HepG2 (cell line): ENCODE data around the gene MED13L. TPM values are rescaled to one million over a fixed set of nuclear protein-coding genes. Genes with fewer than 3 reads are reported as not detected.

Experiments
- ELF1 ChIP-seq: sonication (generic); formaldehyde crosslinking; IDR thresholded peaks from 2 replicates; pipeline ENCODE4 v1.4.0; 2020; ENCODE audit warnings: missing genetic modification reagents
- FOXO1 ChIP-seq: sonication (generic); formaldehyde crosslinking; IDR thresholded peaks from 2 replicates; pipeline ENCODE4 v1.4.0; 2020; ENCODE audit warnings: missing genetic modification reagents
- NR2C2 ChIP-seq: sonication (generic); formaldehyde crosslinking; IDR thresholded peaks from 2 replicates; pipeline ENCODE4 v1.4.0; 2020; ENCODE audit warnings: missing genetic modification reagents, mild to moderate bottlenecking, moderate library complexity, borderline replicate concordance
- NR2F6 ChIP-seq, 2 experiments: IDR thresholded peaks; 2 replicates each; pipeline ENCODE4 v1.6.1; 2016; ENCODE audit warnings: antibody characterized with exemption in 1 of 2, mild to moderate bottlenecking in 1 of 2
- POGZ ChIP-seq: sonication (generic); formaldehyde crosslinking; IDR thresholded peaks from 2 replicates; pipeline ENCODE4 v1.4.0; 2020; ENCODE audit warnings: mild to moderate bottlenecking, missing genetic modification reagents
- RFXANK ChIP-seq: IDR thresholded peaks from 2 replicates; pipeline ENCODE4 v1.6.1; 2016
- SOX13 ChIP-seq, 3 experiments: fragments of 450-650 bp in 1 of 3; sonication (generic) in 1 of 3; formaldehyde crosslinking in 1 of 3; IDR thresholded peaks in 2 of 3; conservative IDR thresholded peaks in 1 of 3; 2 replicates each; pipeline versions ENCODE4 v1.5.0 to v1.6.1; 2016 to 2020; ENCODE audit warnings: antibody characterized with exemption in 1 of 3, mild to moderate bottlenecking in 1 of 3, missing compliant biosample characterization in 1 of 3, missing genetic modification reagents in 1 of 3, moderate library complexity in 1 of 3
- SOX6 ChIP-seq, 2 experiments: fragments of 450-650 bp in 1 of 2; sonication (generic) in 1 of 2; formaldehyde crosslinking in 1 of 2; IDR thresholded peaks; 2 replicates each; pipeline versions ENCODE4 v1.4.0 to v1.6.1; 2017 to 2020; ENCODE audit warnings: antibody characterized with exemption in 1 of 2, mild to moderate bottlenecking in 1 of 2, missing genetic modification reagents in 1 of 2
- SRSF9 ChIP-seq: fragments of 200-400 bp; formaldehyde crosslinking; IDR thresholded peaks from 2 replicates; pipeline ENCODE4 v1.6.1; 2018; ENCODE audit warnings: borderline replicate concordance, mild to moderate bottlenecking, low read depth, low read length; ENCODE audit not compliant: insufficient read depth, poor library complexity, severe bottlenecking
- STAT5B ChIP-seq: sonication (generic); formaldehyde crosslinking; IDR thresholded peaks from 2 replicates; pipeline ENCODE4 v1.4.0; 2020; ENCODE audit warnings: missing genetic modification reagents
- ZNF7 ChIP-seq: IDR thresholded peaks from 2 replicates; pipeline ENCODE4 v1.6.1; 2016; ENCODE audit warnings: missing biosample characterization, missing genetic modification reagents
- polyA plus RNA-seq, 8 experiments: library from polyadenylated mRNA; depleted of rRNA in 3 of 8; stranded (reverse) in 7 of 8; unstranded in 1 of 8; fragments of >200 nt; fragmentation: Illumina TruSeq in 4 of 8; extraction: Trizol in 4 of 8; gene quantifications; 2 replicates each; pipeline versions ENCODE4 v1.2.1 to v1.2.3, GENCODE V29; 2011 to 2016; ENCODE audit warnings: low read depth in 4 of 8, missing spikeins in 1 of 8, mixed read lengths in 1 of 8; ENCODE audit not compliant: insufficient read depth in 1 of 8
- total RNA-seq, 5 experiments: library from RNA; depleted of rRNA; stranded (reverse); fragments of >200 nt; fragmentation: Illumina TruSeq; extraction: Trizol; gene quantifications; 2 replicates each; pipeline ENCODE4 v1.2.3, GENCODE V29; 2016; ENCODE audit warnings: low read depth in 1 of 5
- TF ChIP-seq, protein P1 (sequence below): sonication (generic); formaldehyde crosslinking; IDR thresholded peaks from 2 replicates; pipeline ENCODE4 v1.4.0; 2020; ENCODE audit warnings: missing genetic modification reagents
- TF ChIP-seq, protein P2 (sequence below): sonication (generic); formaldehyde crosslinking; IDR thresholded peaks from 2 replicates; pipeline ENCODE4 v1.8.1; 2023; ENCODE audit warnings: mild to moderate bottlenecking, moderate library complexity, missing genetic modification reagents
- TF ChIP-seq, protein P3 (sequence below): sonication (generic); formaldehyde crosslinking; IDR thresholded peaks from 2 replicates; pipeline ENCODE4 v1.4.0; 2020; ENCODE audit warnings: missing genetic modification reagents
- TF ChIP-seq, protein P4 (sequence below): sonication (generic); formaldehyde crosslinking; IDR thresholded peaks from 2 replicates; pipeline ENCODE4 v1.5.0; 2020; ENCODE audit warnings: missing genetic modification reagents
- TF ChIP-seq, protein P5 (sequence below): sonication (generic); formaldehyde crosslinking; conservative IDR thresholded peaks from 2 replicates; pipeline ENCODE4 v1.8.0; 2022; ENCODE audit warnings: low read depth, missing genetic modification reagents

MED13L gene
- total and polyA plus RNA-seq, 2 of the 13 experiments (the other 11 are each of a cell fraction or from before 2014, with no cell fraction given) = 24.8 to 38.9 TPM

DNA sequence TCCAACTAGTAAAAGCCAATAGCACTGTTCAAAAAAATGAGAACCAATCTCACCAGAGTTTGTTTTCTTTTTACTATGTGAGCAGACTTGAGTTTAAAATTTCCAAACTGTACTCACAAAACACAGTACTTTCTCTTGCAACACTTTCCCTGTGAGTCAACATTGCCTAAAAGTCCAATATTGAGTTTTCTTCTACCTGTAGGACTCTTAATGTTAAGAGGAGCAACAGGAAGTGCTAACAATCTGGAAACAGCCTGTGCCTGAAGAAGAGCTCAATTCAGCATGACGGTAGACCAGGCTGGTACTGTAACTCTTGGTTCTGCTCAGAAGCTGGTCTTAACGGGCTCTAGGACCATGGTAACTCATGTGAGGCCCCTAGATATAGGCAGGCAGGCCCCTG lies 144.3 kb downstream of the MED13L start (continued):
- TF ChIP-seq, protein P1, sequence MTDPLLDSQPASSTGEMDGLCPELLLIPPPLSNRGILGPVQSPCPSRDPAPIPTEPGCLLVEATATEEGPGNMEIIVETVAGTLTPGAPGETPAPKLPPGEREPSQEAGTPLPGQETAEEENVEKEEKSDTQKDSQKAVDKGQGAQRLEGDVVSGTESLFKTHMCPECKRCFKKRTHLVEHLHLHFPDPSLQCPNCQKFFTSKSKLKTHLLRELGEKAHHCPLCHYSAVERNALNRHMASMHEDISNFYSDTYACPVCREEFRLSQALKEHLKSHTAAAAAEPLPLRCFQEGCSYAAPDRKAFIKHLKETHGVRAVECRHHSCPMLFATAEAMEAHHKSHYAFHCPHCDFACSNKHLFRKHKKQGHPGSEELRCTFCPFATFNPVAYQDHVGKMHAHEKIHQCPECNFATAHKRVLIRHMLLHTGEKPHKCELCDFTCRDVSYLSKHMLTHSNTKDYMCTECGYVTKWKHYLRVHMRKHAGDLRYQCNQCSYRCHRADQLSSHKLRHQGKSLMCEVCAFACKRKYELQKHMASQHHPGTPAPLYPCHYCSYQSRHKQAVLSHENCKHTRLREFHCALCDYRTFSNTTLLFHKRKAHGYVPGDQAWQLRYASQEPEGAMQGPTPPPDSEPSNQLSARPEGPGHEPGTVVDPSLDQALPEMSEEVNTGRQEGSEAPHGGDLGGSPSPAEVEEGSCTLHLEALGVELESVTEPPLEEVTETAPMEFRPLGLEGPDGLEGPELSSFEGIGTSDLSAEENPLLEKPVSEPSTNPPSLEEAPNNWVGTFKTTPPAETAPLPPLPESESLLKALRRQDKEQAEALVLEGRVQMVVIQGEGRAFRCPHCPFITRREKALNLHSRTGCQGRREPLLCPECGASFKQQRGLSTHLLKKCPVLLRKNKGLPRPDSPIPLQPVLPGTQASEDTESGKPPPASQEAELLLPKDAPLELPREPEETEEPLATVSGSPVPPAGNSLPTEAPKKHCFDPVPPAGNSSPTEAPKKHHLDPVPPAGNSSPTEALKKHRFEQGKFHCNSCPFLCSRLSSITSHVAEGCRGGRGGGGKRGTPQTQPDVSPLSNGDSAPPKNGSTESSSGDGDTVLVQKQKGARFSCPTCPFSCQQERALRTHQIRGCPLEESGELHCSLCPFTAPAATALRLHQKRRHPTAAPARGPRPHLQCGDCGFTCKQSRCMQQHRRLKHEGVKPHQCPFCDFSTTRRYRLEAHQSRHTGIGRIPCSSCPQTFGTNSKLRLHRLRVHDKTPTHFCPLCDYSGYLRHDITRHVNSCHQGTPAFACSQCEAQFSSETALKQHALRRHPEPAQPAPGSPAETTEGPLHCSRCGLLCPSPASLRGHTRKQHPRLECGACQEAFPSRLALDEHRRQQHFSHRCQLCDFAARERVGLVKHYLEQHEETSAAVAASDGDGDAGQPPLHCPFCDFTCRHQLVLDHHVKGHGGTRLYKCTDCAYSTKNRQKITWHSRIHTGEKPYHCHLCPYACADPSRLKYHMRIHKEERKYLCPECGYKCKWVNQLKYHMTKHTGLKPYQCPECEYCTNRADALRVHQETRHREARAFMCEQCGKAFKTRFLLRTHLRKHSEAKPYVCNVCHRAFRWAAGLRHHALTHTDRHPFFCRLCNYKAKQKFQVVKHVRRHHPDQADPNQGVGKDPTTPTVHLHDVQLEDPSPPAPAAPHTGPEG = no peak
- TF ChIP-seq SRSF9 = no peak
- TF ChIP-seq NR2C2 (CRISPR knock-in tag) = 0 out of 2 replicates have a peak, but pooled peaks have one; percentile 24
- TF ChIP-seq NR2F6 (IDR thresholded peaks at IDR 0.05) = peak; percentile 39; the same call in 1 of the 2 replicates
- peak; percentile 25; the same call in 1 of the 2 replicates for TF ChIP-seq NR2F6 (CRISPR knock-in tag; IDR thresholded peaks at IDR 0.05)
- peak; percentile 71 for TF ChIP-seq POGZ (CRISPR knock-in tag)
- peak; percentile 77 for TF ChIP-seq ELF1 (CRISPR knock-in tag)
- TF ChIP-seq, protein P2, sequence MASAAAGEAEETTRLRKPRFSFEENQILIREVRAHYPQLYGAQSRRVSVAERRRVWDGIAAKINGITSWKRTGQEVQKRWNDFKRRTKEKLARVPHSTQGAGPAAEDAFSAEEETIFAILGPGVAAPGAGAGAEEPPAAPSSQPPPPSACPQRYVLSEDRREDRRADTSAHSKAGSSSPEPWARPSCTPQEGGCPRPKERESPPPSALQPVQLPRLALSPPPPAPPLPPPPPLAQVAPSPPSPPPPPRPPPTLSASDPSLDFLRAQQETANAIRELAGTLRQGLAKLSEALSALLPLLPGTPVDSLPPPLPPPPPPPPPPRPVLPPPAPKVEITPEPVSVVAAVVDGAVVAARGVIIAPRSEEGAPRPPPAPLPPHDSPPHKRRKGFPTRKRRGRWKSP (CRISPR knock-in tag) = no peak
- TF ChIP-seq SOX13 (IDR thresholded peaks at IDR 0.05) = no peak
- TF ChIP-seq SOX13 (CRISPR knock-in tag; conservative IDR thresholded peaks at IDR 0.05 in 1 of 2, IDR thresholded peaks at IDR 0.05 in 1 of 2) = peak in 1 of 2 experiments; percentile 76; a peak in 2 of 4 replicates
- no peak for TF ChIP-seq SOX6 (IDR thresholded peaks at IDR 0.05)
- TF ChIP-seq SOX6 (CRISPR knock-in tag; IDR thresholded peaks at IDR 0.05) = peak; percentile 71; the same call in 1 of the 2 replicates
- TF ChIP-seq, protein P3, sequence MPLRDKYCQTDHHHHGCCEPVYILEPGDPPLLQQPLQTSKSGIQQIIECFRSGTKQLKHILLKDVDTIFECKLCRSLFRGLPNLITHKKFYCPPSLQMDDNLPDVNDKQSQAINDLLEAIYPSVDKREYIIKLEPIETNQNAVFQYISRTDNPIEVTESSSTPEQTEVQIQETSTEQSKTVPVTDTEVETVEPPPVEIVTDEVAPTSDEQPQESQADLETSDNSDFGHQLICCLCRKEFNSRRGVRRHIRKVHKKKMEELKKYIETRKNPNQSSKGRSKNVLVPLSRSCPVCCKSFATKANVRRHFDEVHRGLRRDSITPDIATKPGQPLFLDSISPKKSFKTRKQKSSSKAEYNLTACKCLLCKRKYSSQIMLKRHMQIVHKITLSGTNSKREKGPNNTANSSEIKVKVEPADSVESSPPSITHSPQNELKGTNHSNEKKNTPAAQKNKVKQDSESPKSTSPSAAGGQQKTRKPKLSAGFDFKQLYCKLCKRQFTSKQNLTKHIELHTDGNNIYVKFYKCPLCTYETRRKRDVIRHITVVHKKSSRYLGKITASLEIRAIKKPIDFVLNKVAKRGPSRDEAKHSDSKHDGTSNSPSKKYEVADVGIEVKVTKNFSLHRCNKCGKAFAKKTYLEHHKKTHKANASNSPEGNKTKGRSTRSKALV (CRISPR knock-in tag) = no peak
- peak; percentile 65; the same call in 1 of the 2 replicates for TF ChIP-seq FOXO1 (CRISPR knock-in tag)
- TF ChIP-seq, protein P4, sequence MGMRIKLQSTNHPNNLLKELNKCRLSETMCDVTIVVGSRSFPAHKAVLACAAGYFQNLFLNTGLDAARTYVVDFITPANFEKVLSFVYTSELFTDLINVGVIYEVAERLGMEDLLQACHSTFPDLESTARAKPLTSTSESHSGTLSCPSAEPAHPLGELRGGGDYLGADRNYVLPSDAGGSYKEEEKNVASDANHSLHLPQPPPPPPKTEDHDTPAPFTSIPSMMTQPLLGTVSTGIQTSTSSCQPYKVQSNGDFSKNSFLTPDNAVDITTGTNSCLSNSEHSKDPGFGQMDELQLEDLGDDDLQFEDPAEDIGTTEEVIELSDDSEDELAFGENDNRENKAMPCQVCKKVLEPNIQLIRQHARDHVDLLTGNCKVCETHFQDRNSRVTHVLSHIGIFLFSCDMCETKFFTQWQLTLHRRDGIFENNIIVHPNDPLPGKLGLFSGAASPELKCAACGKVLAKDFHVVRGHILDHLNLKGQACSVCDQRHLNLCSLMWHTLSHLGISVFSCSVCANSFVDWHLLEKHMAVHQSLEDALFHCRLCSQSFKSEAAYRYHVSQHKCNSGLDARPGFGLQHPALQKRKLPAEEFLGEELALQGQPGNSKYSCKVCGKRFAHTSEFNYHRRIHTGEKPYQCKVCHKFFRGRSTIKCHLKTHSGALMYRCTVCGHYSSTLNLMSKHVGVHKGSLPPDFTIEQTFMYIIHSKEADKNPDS (CRISPR knock-in tag) = peak; percentile 97
- no peak for TF ChIP-seq STAT5B (CRISPR knock-in tag)
- no peak for TF ChIP-seq ZNF7 (CRISPR knock-in tag)
- no peak for TF ChIP-seq RFXANK (CRISPR knock-in tag)
- TF ChIP-seq, protein P5, sequence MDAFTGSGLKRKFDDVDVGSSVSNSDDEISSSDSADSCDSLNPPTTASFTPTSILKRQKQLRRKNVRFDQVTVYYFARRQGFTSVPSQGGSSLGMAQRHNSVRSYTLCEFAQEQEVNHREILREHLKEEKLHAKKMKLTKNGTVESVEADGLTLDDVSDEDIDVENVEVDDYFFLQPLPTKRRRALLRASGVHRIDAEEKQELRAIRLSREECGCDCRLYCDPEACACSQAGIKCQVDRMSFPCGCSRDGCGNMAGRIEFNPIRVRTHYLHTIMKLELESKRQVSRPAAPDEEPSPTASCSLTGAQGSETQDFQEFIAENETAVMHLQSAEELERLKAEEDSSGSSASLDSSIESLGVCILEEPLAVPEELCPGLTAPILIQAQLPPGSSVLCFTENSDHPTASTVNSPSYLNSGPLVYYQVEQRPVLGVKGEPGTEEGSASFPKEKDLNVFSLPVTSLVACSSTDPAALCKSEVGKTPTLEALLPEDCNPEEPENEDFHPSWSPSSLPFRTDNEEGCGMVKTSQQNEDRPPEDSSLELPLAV = no peak
